PC-3 (cell line): ENCODE results near the gene LMTK2.

Experiments used
- EZH2 ChIP-seq: fragments of 300-600 bp; sonication (generic); IDR thresholded peaks from one replicate; pipeline ENCODE4 v1.6.1; 2017; ENCODE audit warnings: antibody characterized with exemption, mild to moderate bottlenecking, low read length; ENCODE audit not compliant: unreplicated experiment
- TF ChIP-seq, protein P1 (sequence below): fragments of 300-600 bp; sonication (generic); conservative IDR thresholded peaks from 2 replicates; pipeline ENCODE4 v1.5.1; 2017; ENCODE audit warnings: antibody characterized with exemption, low read depth, mild to moderate bottlenecking, low read length

DNA sequence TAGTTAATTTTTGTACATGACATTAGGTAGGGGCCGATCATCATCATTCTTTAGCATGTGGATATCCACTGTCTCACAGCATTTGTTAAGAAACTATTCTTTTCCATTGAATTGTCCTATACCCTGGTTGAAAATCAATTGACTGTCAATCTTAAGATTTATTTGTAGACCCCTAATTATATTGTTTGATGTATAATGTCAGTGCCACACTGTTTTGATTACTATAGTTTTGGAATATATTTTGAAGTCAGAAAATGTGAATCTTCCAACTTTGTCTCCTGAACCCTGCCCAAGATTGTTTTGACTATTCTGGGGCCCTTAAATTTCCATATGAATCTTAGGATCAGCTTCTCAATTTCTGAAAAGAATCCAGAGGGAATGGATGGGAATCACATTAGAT lies 6.6 kb upstream of the LMTK2 start:
- TF ChIP-seq, protein P1, sequence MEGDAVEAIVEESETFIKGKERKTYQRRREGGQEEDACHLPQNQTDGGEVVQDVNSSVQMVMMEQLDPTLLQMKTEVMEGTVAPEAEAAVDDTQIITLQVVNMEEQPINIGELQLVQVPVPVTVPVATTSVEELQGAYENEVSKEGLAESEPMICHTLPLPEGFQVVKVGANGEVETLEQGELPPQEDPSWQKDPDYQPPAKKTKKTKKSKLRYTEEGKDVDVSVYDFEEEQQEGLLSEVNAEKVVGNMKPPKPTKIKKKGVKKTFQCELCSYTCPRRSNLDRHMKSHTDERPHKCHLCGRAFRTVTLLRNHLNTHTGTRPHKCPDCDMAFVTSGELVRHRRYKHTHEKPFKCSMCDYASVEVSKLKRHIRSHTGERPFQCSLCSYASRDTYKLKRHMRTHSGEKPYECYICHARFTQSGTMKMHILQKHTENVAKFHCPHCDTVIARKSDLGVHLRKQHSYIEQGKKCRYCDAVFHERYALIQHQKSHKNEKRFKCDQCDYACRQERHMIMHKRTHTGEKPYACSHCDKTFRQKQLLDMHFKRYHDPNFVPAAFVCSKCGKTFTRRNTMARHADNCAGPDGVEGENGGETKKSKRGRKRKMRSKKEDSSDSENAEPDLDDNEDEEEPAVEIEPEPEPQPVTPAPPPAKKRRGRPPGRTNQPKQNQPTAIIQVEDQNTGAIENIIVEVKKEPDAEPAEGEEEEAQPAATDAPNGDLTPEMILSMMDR, result no peak
- no peak for TF ChIP-seq EZH2
